HEK293 (cell line): ENCODE measurements around the gene IL1RAPL1.

Source experiments
- CTCF ChIA-PET: fragments of 350-600 bp; formaldehyde crosslinking; extraction: SDS; loops from one replicate; lab custom pipeline; 2021; ENCODE audit warnings: antibody characterized with exemption; lab: Yijun Ruan, JAX
- POLR2A ChIA-PET: fragments of 300-600 bp; formaldehyde crosslinking; extraction: SDS; loops from one replicate; lab custom pipeline; 2020; ENCODE audit warnings: antibody characterized with exemption, inconsistent platforms; lab: Yijun Ruan, JAX
- H3K27ac ChIP-seq: fragments of 200-500 bp; sonication (Bioruptor generic); 2 replicates; pipeline ENCODE4 v1.5.1; 2014; ENCODE audit warnings: low read depth, low read length, control low read depth, inconsistent platforms; ENCODE audit errors: extremely low read depth
- H3K36me3 ChIP-seq, 2 experiments: fragments of 200-500 bp in 1 of 2; sonication (Bioruptor generic) in 1 of 2; 1 replicate in 1 of 2; 2 replicates in 1 of 2; pipeline ENCODE4 v1.5.1; 2014 to 2017; ENCODE audit warnings: inconsistent platforms in 2 of 2, low read length in 2 of 2; ENCODE audit not compliant: control insufficient read depth in 2 of 2, insufficient read depth in 1 of 2
- H3K4me1 ChIP-seq: fragments of 200-500 bp; sonication (Bioruptor generic); 2 replicates; pipeline ENCODE4 v1.5.1; 2014; ENCODE audit warnings: mild to moderate bottlenecking, low read length, inconsistent platforms; ENCODE audit not compliant: control insufficient read depth, insufficient read depth
- H3K4me3 ChIP-seq: 2 replicates; pipeline ENCODE4 v1.5.1; 2011; ENCODE audit warnings: low read depth, mild to moderate bottlenecking, control low read depth, low read length, moderate library complexity
- H3K9me3 ChIP-seq: fragments of 200-500 bp; sonication (Bioruptor generic); 2 replicates; pipeline ENCODE4 v1.5.1; 2014; ENCODE audit warnings: low read depth, low read length, inconsistent platforms; ENCODE audit not compliant: control insufficient read depth, insufficient read depth
- ATF2 ChIP-seq: fragments of 450-650 bp; formaldehyde crosslinking; IDR thresholded peaks from 2 replicates; pipeline ENCODE4 v1.5.1; 2016; ENCODE audit warnings: missing biosample characterization, missing genetic modification characterization, low read depth
- ELK4 ChIP-seq: IDR thresholded peaks from 2 replicates; pipeline ENCODE4 v1.6.1; 2011; ENCODE audit warnings: mild to moderate bottlenecking, low read depth, low read length, borderline replicate concordance
- FEZF1 ChIP-seq: fragments of 450-650 bp; formaldehyde crosslinking; IDR thresholded peaks from 2 replicates; pipeline ENCODE4 v1.5.1; 2016; ENCODE audit warnings: missing biosample characterization, missing genetic modification characterization
- GLI2 ChIP-seq: fragments of 450-650 bp; formaldehyde crosslinking; IDR thresholded peaks from 2 replicates; pipeline ENCODE4; 2017; ENCODE audit warnings: missing biosample characterization, missing genetic modification characterization, low read depth, borderline replicate concordance
- KLF9 ChIP-seq: fragments of 450-650 bp; formaldehyde crosslinking; IDR thresholded peaks from 2 replicates; pipeline ENCODE4 v1.5.1; 2016; ENCODE audit warnings: missing biosample characterization, missing genetic modification characterization, low read depth
- MYNN ChIP-seq: fragments of 450-650 bp; formaldehyde crosslinking; IDR thresholded peaks from 2 replicates; pipeline ENCODE4 v1.5.1; 2016; ENCODE audit warnings: missing biosample characterization, missing genetic modification characterization, borderline replicate concordance
- PRDM2 ChIP-seq: fragments of 450-650 bp; formaldehyde crosslinking; IDR thresholded peaks from 2 replicates; pipeline ENCODE4 v1.5.1; 2016; ENCODE audit warnings: missing biosample characterization, missing genetic modification characterization, borderline replicate concordance
- TCF7L2 ChIP-seq: IDR thresholded peaks from 2 replicates; pipeline ENCODE4 v1.6.1; 2011; ENCODE audit warnings: low read depth, mild to moderate bottlenecking, inconsistent platforms, low read length, moderate library complexity, borderline replicate concordance
- ZNF19 ChIP-seq: fragments of 450-650 bp; formaldehyde crosslinking; IDR thresholded peaks from 2 replicates; pipeline ENCODE4; 2016; ENCODE audit warnings: missing biosample characterization, missing genetic modification characterization, low read depth
- ZNF23 ChIP-seq: fragments of 450-650 bp; formaldehyde crosslinking; IDR thresholded peaks from 2 replicates; pipeline ENCODE4 v1.5.1; 2016; ENCODE audit warnings: missing biosample characterization, missing genetic modification characterization, borderline replicate concordance
- ZNF239 ChIP-seq: fragments of 450-650 bp; formaldehyde crosslinking; IDR thresholded peaks from 2 replicates; pipeline ENCODE4 v1.5.1; 2016; ENCODE audit warnings: missing biosample characterization, missing genetic modification characterization
- ZNF274 ChIP-seq, 2 experiments: fragments of 200-500 bp in 1 of 2; fragments of 450-650 bp in 1 of 2; sonication (Bioruptor generic) in 1 of 2; formaldehyde crosslinking in 1 of 2; IDR thresholded peaks; 2 replicates each; pipeline versions ENCODE4 v1.5.1 to v1.6.1; 2014 to 2016; ENCODE audit warnings: borderline replicate concordance in 1 of 2, inconsistent platforms in 1 of 2, low read length in 1 of 2, missing biosample characterization in 1 of 2, missing genetic modification characterization in 1 of 2
- ZNF335 ChIP-seq: fragments of 450-650 bp; formaldehyde crosslinking; conservative IDR thresholded peaks from 2 replicates; pipeline ENCODE4 v1.5.1; 2016; ENCODE audit warnings: missing biosample characterization, missing genetic modification characterization
- ZNF600 ChIP-seq: fragments of 450-650 bp; formaldehyde crosslinking; IDR thresholded peaks from 2 replicates; pipeline ENCODE4 v1.5.1; 2016; ENCODE audit warnings: missing biosample characterization, missing genetic modification characterization
- ZNF792 ChIP-seq: fragments of 450-650 bp; formaldehyde crosslinking; IDR thresholded peaks from 2 replicates; pipeline ENCODE4 v1.5.1; 2016; ENCODE audit warnings: missing biosample characterization, missing genetic modification characterization

The IL1RAPL1 gene

GRCh38 chrX:29792335-29792734, 1205.1 kb downstream of the IL1RAPL1 start:
- H3K27ac ChIP-seq: no peak overlapping the region
- POLR2A ChIA-PET: no interaction called here

GRCh38 chrX:29797156-29797555, 1209.9 kb downstream of the IL1RAPL1 start:
- TF ChIP-seq ZNF19 (no peak), ZNF239 (tag by site-specific recombination) (no peak), ELK4 (no peak), ZNF335 (no peak), TCF7L2 (no peak), ZNF600 (tag by site-specific recombination) (no peak), FEZF1 (tag by site-specific recombination) (no peak), ZNF792 (tag by site-specific recombination) (no peak), ZNF274 (IDR thresholded peaks at IDR 0.05; ENCODE audit: low read length) (no peak), ZNF274 (tag by site-specific recombination; IDR thresholded peaks at IDR 0.05; ENCODE audit: borderline replicate concordance) (no peak)
- POLR2A ChIA-PET: no interaction called here
- Histone ChIP-seq H3K9me3 (no peaks in the 10 kb centered on the region), H3K36me3 (no peaks in the 10 kb centered on the region), H3K27ac (no peak overlapping the region), H3K4me1 (no peaks in the 10 kb centered on the region), H3K4me3 (no peak overlapping the region)
- CTCF ChIA-PET: no interaction called here

More at GRCh38 chrX:29792335-29792734, 1205.1 kb downstream of the IL1RAPL1 start:
- CTCF ChIA-PET: no interaction called here
- Histone ChIP-seq H3K4me3 (no peak overlapping the region), H3K36me3 (no peaks in the 10 kb centered on the region), H3K9me3 (no peaks in the 10 kb centered on the region), H3K4me1 (no peaks in the 10 kb centered on the region)
- TF ChIP-seq PRDM2 (tag by site-specific recombination): no peak
- TF ChIP-seq ATF2: no peak
- no peak for TF ChIP-seq GLI2 (tag by site-specific recombination)
- no peak for TF ChIP-seq KLF9 (tag by site-specific recombination)
- no peak for TF ChIP-seq ZNF23 (tag by site-specific recombination)
- no peak for TF ChIP-seq MYNN (tag by site-specific recombination)
